Liver (tissue), 9 donors: ENCODE data around the gene GFRA4. TPM values are rescaled to one million over a fixed set of nuclear protein-coding genes. Genes with fewer than 3 reads are reported as not detected.

Experiments used
- DNase-seq: peaks from one replicate; pipeline ENCODE4 v3.0.0-alpha.2; 2017; ENCODE audit warnings: low spot score
- H3K27ac ChIP-seq, 2 donors: one replicate each; pipeline ENCODE4 v1.7.0; 2013; ENCODE audit warnings: inconsistent platforms in 2 of 2, low read length in 2 of 2, control low read depth in 1 of 2, low read depth in 1 of 2, mild to moderate bottlenecking in 1 of 2
- H3K27me3 ChIP-seq, 4 donors: one replicate each; pipeline versions ENCODE4 v1.6.1 to v1.7.0; 2013; ENCODE audit warnings: low read length in 3 of 4, inconsistent platforms in 1 of 4, mild to moderate bottlenecking in 1 of 4, moderate library complexity in 1 of 4; ENCODE audit not compliant: control insufficient read depth in 4 of 4, insufficient read depth in 4 of 4
- H3K36me3 ChIP-seq, 4 donors: one replicate each; pipeline versions ENCODE4 v1.6.1 to v1.7.0; 2013; ENCODE audit warnings: low read length in 3 of 4, mild to moderate bottlenecking in 3 of 4, low read depth in 1 of 4, moderate library complexity in 1 of 4; ENCODE audit not compliant: control insufficient read depth in 4 of 4, insufficient read depth in 3 of 4
- H3K4me1 ChIP-seq, 4 donors: one replicate each; pipeline versions ENCODE4 v1.6.1 to v1.7.0; 2013; ENCODE audit warnings: low read length in 3 of 4, mild to moderate bottlenecking in 3 of 4, moderate library complexity in 1 of 4; ENCODE audit not compliant: control insufficient read depth in 4 of 4, insufficient read depth in 4 of 4
- H3K4me3 ChIP-seq, 3 donors: one replicate each; pipeline versions ENCODE4 v1.6.1 to v1.7.0; 2013; ENCODE audit warnings: low read length in 3 of 3, control low read depth in 1 of 3, low read depth in 1 of 3, mild to moderate bottlenecking in 1 of 3
- H3K9ac ChIP-seq, 2 donors: one replicate each; pipeline ENCODE4 v1.7.0; 2013; ENCODE audit warnings: low read length in 2 of 2, mild to moderate bottlenecking in 2 of 2, moderate library complexity in 2 of 2, control low read depth in 1 of 2, low read depth in 1 of 2
- H3K9me3 ChIP-seq, 4 donors: one replicate each; pipeline versions ENCODE4 v1.6.1 to v1.7.0; 2013; ENCODE audit warnings: low read length in 3 of 4; ENCODE audit not compliant: control insufficient read depth in 4 of 4
- ATF3 ChIP-seq: IDR thresholded peaks from 2 replicates; pipeline ENCODE4 v1.6.1; 2016; ENCODE audit warnings: antibody characterized with exemption
- EGR1 ChIP-seq, 2 donors: IDR thresholded peaks; 2 replicates each; pipeline ENCODE4 v1.6.1; 2016 to 2018; ENCODE audit warnings: antibody characterized with exemption in 2 of 2, low read depth in 2 of 2
- FOXA1 ChIP-seq: IDR thresholded peaks from 2 replicates; pipeline ENCODE4 v1.6.1; 2016; ENCODE audit warnings: antibody characterized with exemption
- FOXA2 ChIP-seq: IDR thresholded peaks from 2 replicates; pipeline ENCODE4 v1.6.1; 2016; ENCODE audit warnings: antibody characterized with exemption
- GABPA ChIP-seq, 2 donors: IDR thresholded peaks in 1 of 2; conservative IDR thresholded peaks in 1 of 2; 2 replicates each; pipeline ENCODE4 v1.6.1; 2016; ENCODE audit warnings: antibody characterized with exemption in 2 of 2, mild to moderate bottlenecking in 1 of 2, moderate library complexity in 1 of 2
- HNF4A ChIP-seq, 2 donors: conservative IDR thresholded peaks; 2 replicates each; pipeline ENCODE4 v1.6.1; 2016; ENCODE audit warnings: antibody characterized with exemption in 2 of 2, mild to moderate bottlenecking in 2 of 2
- HNF4G ChIP-seq: IDR thresholded peaks from 2 replicates; pipeline ENCODE4 v1.6.1; 2016; ENCODE audit warnings: antibody characterized with exemption
- JUND ChIP-seq, 2 donors: IDR thresholded peaks; 2 replicates each; pipeline ENCODE4 v1.6.1; 2016; ENCODE audit warnings: antibody characterized with exemption in 2 of 2
- NR2F2 ChIP-seq: IDR thresholded peaks from 2 replicates; pipeline ENCODE4 v1.6.1; 2016; ENCODE audit warnings: antibody characterized with exemption
- RAD21 ChIP-seq, 2 donors: IDR thresholded peaks; 2 replicates each; pipeline ENCODE4 v1.6.1; 2016; ENCODE audit warnings: antibody characterized with exemption in 2 of 2, mild to moderate bottlenecking in 2 of 2
- RXRA ChIP-seq, 2 donors: IDR thresholded peaks; 2 replicates each; pipeline ENCODE4 v1.6.1; 2017 to 2018; ENCODE audit warnings: antibody characterized with exemption in 2 of 2, mild to moderate bottlenecking in 1 of 2
- SP1 ChIP-seq: IDR thresholded peaks from 2 replicates; pipeline ENCODE4 v1.6.1; 2018; ENCODE audit warnings: antibody characterized with exemption, mild to moderate bottlenecking
- TAF1 ChIP-seq: conservative IDR thresholded peaks from 2 replicates; pipeline ENCODE4 v1.6.1; 2016; ENCODE audit warnings: antibody characterized with exemption, mild to moderate bottlenecking
- YY1 ChIP-seq: IDR thresholded peaks from 2 replicates; pipeline ENCODE4 v1.6.1; 2016; ENCODE audit warnings: antibody characterized with exemption, mild to moderate bottlenecking
- WGBS: extraction: QIAGEN DNeasy Blood & Tissue Kit; methylation state at CpG from one replicate; pipeline ENCODE4 v1.1.7; 2013; 5-methylcytosine and 5-hydroxymethylcytosine counted together
- polyA plus RNA-seq, 2 donors: library from polyadenylated mRNA; stranded (reverse) in 1 of 2; unstranded in 1 of 2; fragments of 200-250 nt in 1 of 2; fragments of >200 nt in 1 of 2; fragmentation: Nextera tagmentation in 1 of 2; extraction: Ambion mirVana in 1 of 2; gene quantifications; one replicate each; pipeline versions ENCODE4 v1.2.1 to v1.2.3, GENCODE V29; 2013 to 2015
- total RNA-seq, 2 donors: library from RNA; depleted of rRNA; stranded (reverse); fragments of >200 nt; gene quantifications; one replicate each; pipeline ENCODE4 v1.2.3, GENCODE V29; 2014
- TF ChIP-seq, protein P1 (sequence below): fragments of 150-350 bp; IDR thresholded peaks from 2 replicates; pipeline ENCODE4 v1.5.1; 2017; ENCODE audit warnings: improper control_type of control experiment, low read depth, low read length; ENCODE audit not compliant: missing input control
- TF ChIP-seq, protein P2 (sequence below): IDR thresholded peaks from 2 replicates; pipeline ENCODE4 v1.6.1; 2016; ENCODE audit warnings: antibody characterized with exemption
- TF ChIP-seq, protein P3 (sequence below): IDR thresholded peaks from 2 replicates; pipeline ENCODE4 v1.6.1; 2016; ENCODE audit warnings: antibody characterized with exemption, mild to moderate bottlenecking
- TF ChIP-seq, protein P4 (sequence below): IDR thresholded peaks from 2 replicates; pipeline ENCODE4 v1.6.1; 2016; ENCODE audit warnings: antibody characterized with exemption
- donor health status: healthy.
- donor health status: healthy.
- donor health status: healthy.
- donor health status: healthy.
- donor health status: healthy.

GFRA4 gene
- total and polyA plus RNA-seq, 4 donors: not detected

DNA sequence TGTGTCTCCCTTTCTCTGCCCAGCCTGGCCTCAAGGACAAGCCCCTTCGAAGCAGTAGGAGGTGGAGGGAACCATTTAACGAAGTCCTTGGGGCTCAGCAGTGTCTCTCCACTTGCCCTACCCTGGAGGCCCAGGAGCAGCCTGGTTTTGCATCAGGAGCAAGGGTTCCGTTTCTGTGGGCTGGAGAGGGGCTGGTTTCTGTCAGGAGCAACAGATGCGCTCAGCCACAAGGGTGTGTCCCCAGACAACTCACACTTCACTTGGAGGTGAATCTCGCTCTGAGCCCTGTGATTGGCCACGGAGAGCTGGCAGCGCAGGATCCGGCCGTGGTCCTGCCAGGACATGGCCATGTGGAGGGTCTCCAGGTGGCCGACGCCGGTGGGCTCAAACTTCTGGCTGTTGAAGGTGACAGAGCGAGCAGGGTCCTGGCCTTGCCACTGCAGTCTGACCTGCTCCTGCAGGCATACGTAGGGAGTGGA lies 42.3 kb upstream of the GFRA4 start:
- WGBS: 81% methylated on average over 14 of the region's 14 CpGs
- Histone ChIP-seq H3K4me1 (no peaks in the 10 kb centered on the region), H3K27ac (no peak overlapping the region), H3K4me3 (no peak overlapping the region), H3K27me3 (no peaks in the 10 kb centered on the region), H3K36me3 (no peaks in the 10 kb centered on the region), H3K9me3 (no peaks in the 10 kb centered on the region), H3K9ac (no peak overlapping the region)
- DNase-seq: no peak
- no peak for TF ChIP-seq RXRA (IDR thresholded peaks at IDR 0.05)
- TF ChIP-seq NR2F2: no peak
- TF ChIP-seq EGR1 (IDR thresholded peaks at IDR 0.05; ENCODE audit: low read depth in 2 of 2): no peak
- no peak for TF ChIP-seq FOXA1
- TF ChIP-seq HNF4G: no peak
- TF ChIP-seq, protein P1, sequence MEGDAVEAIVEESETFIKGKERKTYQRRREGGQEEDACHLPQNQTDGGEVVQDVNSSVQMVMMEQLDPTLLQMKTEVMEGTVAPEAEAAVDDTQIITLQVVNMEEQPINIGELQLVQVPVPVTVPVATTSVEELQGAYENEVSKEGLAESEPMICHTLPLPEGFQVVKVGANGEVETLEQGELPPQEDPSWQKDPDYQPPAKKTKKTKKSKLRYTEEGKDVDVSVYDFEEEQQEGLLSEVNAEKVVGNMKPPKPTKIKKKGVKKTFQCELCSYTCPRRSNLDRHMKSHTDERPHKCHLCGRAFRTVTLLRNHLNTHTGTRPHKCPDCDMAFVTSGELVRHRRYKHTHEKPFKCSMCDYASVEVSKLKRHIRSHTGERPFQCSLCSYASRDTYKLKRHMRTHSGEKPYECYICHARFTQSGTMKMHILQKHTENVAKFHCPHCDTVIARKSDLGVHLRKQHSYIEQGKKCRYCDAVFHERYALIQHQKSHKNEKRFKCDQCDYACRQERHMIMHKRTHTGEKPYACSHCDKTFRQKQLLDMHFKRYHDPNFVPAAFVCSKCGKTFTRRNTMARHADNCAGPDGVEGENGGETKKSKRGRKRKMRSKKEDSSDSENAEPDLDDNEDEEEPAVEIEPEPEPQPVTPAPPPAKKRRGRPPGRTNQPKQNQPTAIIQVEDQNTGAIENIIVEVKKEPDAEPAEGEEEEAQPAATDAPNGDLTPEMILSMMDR: no peak
- no peak for TF ChIP-seq TAF1
- TF ChIP-seq, protein P2, sequence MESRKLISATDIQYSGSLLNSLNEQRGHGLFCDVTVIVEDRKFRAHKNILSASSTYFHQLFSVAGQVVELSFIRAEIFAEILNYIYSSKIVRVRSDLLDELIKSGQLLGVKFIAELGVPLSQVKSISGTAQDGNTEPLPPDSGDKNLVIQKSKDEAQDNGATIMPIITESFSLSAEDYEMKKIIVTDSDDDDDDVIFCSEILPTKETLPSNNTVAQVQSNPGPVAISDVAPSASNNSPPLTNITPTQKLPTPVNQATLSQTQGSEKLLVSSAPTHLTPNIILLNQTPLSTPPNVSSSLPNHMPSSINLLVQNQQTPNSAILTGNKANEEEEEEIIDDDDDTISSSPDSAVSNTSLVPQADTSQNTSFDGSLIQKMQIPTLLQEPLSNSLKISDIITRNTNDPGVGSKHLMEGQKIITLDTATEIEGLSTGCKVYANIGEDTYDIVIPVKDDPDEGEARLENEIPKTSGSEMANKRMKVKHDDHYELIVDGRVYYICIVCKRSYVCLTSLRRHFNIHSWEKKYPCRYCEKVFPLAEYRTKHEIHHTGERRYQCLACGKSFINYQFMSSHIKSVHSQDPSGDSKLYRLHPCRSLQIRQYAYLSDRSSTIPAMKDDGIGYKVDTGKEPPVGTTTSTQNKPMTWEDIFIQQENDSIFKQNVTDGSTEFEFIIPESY: no peak
- TF ChIP-seq, protein P3, sequence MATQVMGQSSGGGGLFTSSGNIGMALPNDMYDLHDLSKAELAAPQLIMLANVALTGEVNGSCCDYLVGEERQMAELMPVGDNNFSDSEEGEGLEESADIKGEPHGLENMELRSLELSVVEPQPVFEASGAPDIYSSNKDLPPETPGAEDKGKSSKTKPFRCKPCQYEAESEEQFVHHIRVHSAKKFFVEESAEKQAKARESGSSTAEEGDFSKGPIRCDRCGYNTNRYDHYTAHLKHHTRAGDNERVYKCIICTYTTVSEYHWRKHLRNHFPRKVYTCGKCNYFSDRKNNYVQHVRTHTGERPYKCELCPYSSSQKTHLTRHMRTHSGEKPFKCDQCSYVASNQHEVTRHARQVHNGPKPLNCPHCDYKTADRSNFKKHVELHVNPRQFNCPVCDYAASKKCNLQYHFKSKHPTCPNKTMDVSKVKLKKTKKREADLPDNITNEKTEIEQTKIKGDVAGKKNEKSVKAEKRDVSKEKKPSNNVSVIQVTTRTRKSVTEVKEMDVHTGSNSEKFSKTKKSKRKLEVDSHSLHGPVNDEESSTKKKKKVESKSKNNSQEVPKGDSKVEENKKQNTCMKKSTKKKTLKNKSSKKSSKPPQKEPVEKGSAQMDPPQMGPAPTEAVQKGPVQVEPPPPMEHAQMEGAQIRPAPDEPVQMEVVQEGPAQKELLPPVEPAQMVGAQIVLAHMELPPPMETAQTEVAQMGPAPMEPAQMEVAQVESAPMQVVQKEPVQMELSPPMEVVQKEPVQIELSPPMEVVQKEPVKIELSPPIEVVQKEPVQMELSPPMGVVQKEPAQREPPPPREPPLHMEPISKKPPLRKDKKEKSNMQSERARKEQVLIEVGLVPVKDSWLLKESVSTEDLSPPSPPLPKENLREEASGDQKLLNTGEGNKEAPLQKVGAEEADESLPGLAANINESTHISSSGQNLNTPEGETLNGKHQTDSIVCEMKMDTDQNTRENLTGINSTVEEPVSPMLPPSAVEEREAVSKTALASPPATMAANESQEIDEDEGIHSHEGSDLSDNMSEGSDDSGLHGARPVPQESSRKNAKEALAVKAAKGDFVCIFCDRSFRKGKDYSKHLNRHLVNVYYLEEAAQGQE: no peak
- no peak for TF ChIP-seq GABPA (IDR thresholded peaks at IDR 0.05 in 1 of 2, conservative IDR thresholded peaks at IDR 0.05 in 1 of 2)
- TF ChIP-seq JUND (IDR thresholded peaks at IDR 0.05): no peak
- TF ChIP-seq RAD21 (IDR thresholded peaks at IDR 0.05): no peak
- TF ChIP-seq HNF4A (conservative IDR thresholded peaks at IDR 0.05): no peak
- TF ChIP-seq SP1: no peak
- TF ChIP-seq ATF3: no peak
- no peak for TF ChIP-seq FOXA2
- TF ChIP-seq, protein P4, sequence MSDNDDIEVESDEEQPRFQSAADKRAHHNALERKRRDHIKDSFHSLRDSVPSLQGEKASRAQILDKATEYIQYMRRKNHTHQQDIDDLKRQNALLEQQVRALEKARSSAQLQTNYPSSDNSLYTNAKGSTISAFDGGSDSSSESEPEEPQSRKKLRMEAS: no peak

DNA sequence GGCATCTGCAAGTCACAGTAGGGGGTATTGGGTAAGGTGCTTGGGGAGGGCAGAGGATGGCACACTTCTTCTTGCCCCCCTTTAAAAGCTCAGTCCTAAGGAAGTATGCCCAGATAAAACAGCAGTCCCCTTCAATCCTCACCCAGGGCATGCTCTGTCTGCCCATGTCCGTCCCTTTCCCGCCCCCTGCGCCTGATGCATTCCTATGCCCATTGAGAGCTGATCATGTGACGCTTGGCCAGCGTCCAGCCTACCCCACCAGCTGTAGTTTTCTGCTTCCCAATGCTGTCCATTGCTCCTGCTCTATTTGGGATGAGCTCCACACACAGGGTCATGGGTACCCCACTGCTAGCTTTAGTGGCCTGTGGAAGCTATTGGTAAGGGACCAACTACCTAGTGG lies 40.9 kb upstream of the GFRA4 start:
- DNase-seq: no peak

More for the DNA sequence above, 40.9 kb upstream of the GFRA4 start:
- no peaks in the 10 kb centered on the region for H3K27me3 ChIP-seq
- H3K36me3 ChIP-seq: no peaks in the 10 kb centered on the region
- no peaks in the 10 kb centered on the region for H3K9me3 ChIP-seq
- 74% methylated on average over 5 of the region's 5 CpGs for WGBS
- no peak overlapping the region for H3K27ac ChIP-seq
- no peaks in the 10 kb centered on the region for H3K4me1 ChIP-seq
- H3K4me3 ChIP-seq: no peak overlapping the region
- H3K9ac ChIP-seq: no peak overlapping the region
- no peak for TF ChIP-seq YY1
- TF ChIP-seq FOXA1: no peak
- TF ChIP-seq SP1: no peak
- no peak for TF ChIP-seq EGR1 (IDR thresholded peaks at IDR 0.05; ENCODE audit: low read depth in 2 of 2)
- TF ChIP-seq NR2F2: no peak
- no peak for TF ChIP-seq GABPA (IDR thresholded peaks at IDR 0.05 in 1 of 2, conservative IDR thresholded peaks at IDR 0.05 in 1 of 2)
- no peak for TF ChIP-seq HNF4A (conservative IDR thresholded peaks at IDR 0.05)
- TF ChIP-seq TAF1: no peak
